WI38 (cell line): ENCODE data around the gene MINAR1.
A peak's percentile ranks its signal among the peaks of the same experiment; 100 is the strongest.
"Not testable (repeated sequence)": the region's sequence is repeated elsewhere in the genome, so short reads cannot be mapped to it uniquely, and the experiment has no call there.

Experiments
- H3K4me3 ChIP-seq: 2 replicates; pipeline ENCODE4 v1.5.1; 2011; ENCODE audit warnings: low read depth, mild to moderate bottlenecking, control low read depth, low read length
- CTCF ChIP-seq: IDR thresholded peaks from 2 replicates; pipeline ENCODE4 v1.5.1; 2012; ENCODE audit warnings: low read depth, mild to moderate bottlenecking, control low read depth, low read length

Gene MINAR1

DNA sequence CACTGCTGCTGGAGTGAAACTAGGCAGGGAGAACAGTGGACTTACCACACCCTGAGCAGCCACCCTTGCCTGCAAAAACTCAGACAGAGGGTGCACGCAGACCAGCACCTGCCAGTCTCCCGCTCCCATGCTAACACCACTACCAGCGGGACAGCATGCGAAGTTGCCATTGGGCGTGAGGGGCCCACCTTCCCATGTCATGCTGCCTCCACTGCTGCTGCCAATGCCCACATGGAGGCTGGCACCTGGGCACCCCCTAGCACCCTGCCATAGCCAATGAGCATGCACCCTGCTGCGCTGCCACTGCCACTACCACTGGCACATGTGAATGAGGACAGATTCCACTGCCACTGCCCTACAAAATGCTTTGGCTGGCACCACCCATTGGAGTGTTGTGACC, 19.7 kb upstream of the MINAR1 start:
- no peak for TF ChIP-seq CTCF
- no peak overlapping the region for H3K4me3 ChIP-seq

- no peak for TF ChIP-seq CTCF
- H3K4me3 ChIP-seq, result no peak overlapping the region
These were observed 15.3 kb upstream of the MINAR1 start for GRCh38 chr15:79416876-79417275.

DNA sequence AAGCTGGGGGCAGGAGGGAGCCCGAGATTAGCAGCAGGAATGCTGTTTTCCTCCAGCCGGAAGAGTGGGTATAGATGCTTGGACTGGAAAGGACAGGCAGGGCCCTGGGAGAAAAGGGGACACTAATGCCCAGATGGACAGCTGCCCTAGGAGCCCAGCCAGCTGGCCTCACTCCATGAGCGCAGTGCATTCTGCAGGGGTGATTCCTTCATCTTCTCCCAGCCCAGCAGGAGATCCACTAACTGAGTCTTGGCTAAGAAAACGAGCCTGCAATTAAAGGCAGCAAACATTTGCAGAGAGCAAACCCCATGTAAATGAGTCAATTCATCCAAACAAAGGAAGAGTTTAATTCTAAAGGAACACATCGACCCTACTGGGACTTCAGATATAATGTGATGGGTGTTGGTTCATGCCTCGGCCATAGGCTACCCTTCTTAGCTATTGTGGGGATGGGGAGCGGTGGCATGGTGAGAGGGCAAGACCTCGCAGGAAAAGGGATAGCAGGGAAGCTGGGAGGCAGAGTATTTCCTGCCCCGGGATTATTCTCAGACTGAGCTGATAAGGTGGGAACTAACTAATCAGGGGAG, 13.3 kb upstream of the MINAR1 start:
- no peak overlapping the region for H3K4me3 ChIP-seq
- no peak for TF ChIP-seq CTCF

GRCh38 chr15:79425591-79426295, 6.4 kb upstream of the MINAR1 start:
- TF ChIP-seq CTCF, result no peak
- no peak overlapping the region for H3K4me3 ChIP-seq

DNA sequence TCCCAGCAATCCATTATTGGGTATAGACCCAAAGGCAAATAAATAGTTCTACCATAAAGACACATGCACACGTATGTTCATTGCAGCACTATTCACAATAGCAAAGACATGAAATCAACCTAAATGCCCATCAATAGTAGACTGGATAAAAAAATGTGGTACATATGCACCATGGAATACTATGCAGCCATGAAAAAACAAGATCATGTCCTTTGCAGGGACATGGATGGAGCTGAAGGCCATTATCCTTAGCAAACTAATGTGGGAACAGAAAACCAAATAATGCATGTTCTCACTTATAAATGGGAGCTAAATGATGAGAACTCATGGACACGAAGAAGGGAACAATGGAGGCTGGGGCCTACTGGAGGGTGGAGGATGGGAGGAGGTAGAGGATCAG, 5.2 kb upstream of the MINAR1 start:
- not testable (repeated sequence) for H3K4me3 ChIP-seq

DNA sequence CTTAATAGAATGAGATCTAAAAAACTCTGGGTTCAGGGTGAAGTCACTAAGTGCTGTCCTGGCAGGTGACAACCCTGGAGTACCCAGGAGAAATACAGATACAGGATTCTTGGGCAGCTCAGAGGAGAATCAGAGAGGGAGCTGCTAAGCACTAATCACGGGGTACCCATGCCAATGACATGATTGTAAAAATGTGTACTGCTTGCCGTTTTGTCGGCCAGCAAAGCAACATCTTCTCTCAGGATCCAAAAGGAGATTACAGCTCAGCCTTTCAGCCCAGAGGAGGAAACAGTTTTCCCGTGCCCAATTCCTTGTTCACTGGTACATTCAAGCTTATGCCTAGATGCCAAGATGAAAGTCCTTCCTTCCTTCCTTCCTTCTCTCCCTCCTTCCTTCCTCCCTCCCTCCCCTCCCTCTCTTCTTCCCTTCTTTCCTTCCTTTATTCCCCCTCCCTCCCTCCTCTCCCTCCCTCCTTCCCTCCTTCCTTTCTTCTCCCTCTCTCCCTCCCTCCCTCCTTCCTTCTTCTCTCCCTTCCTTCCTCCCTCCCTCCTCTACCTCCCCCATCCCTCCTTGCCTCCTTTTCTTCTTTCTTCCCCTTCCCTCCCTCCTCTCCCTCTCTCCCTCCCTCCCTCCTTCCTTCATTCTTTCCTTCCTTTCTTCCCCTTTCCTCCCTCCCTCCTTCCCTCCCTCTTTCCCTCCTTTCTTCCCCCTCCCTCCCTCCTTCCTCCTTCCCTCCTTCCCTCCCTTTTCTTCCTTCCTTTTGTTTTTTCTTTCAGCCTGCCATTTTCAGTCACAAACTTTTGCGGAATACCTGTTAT, 4.1 kb upstream of the MINAR1 start:
- TF ChIP-seq CTCF, result no peak
- no peak overlapping the region for H3K4me3 ChIP-seq

- H3K4me3 ChIP-seq, result peak overlapping the region; percentile 62
- TF ChIP-seq CTCF, result no peak
These were observed 1.1 kb upstream of the MINAR1 start for GRCh38 chr15:79430901-79431635.
